HG03469 (cell line): ENCODE measurements around the gene TARBP1.
A peak's percentile ranks its signal among the peaks of the same experiment; 100 is the strongest.
"Not testable (repeated sequence)": the region's sequence is repeated elsewhere in the genome, so short reads cannot be mapped to it uniquely, and the experiment has no call there.

ENCODE experiments used
- ATAC-seq: cut with Tn5 transposase; IDR thresholded peaks from one replicate; pipeline ENCODE4 v1.9.1; 2021; ENCODE audit warnings: mild to moderate bottlenecking, moderate library complexity, moderate number of reproducible peaks; ENCODE audit not compliant: unreplicated experiment

TARBP1 gene

GRCh38 chr1:234397732-234398131 is 81.2 kb downstream of the TARBP1 start:
- no peak for ATAC-seq

GRCh38 chr1:234396871-234397270 is 82.1 kb downstream of the TARBP1 start:
- no peak for ATAC-seq

- no peak for ATAC-seq
Observed at GRCh38 chr1:234396092-234396491, 82.9 kb downstream of the TARBP1 start.

GRCh38 chr1:234395297-234395696 is 83.7 kb downstream of the TARBP1 start:
- no peak for ATAC-seq

- ATAC-seq: no peak
Observed at GRCh38 chr1:234393190-234393589, 85.8 kb downstream of the TARBP1 start.

GRCh38 chr1:234388094-234388493 is 90.9 kb downstream of the TARBP1 start:
- ATAC-seq: no peak

GRCh38 chr1:234386122-234386521 is 92.9 kb downstream of the TARBP1 start:
- no peak for ATAC-seq

GRCh38 chr1:234381699-234382555 is 97.1 kb downstream of the TARBP1 start:
- no peak for ATAC-seq

- ATAC-seq: not testable (repeated sequence)
Observed at GRCh38 chr1:234379591-234380109, 99.3 kb downstream of the TARBP1 start.

GRCh38 chr1:234375672-234376071 is 103.3 kb downstream of the TARBP1 start:
- ATAC-seq: no peak

GRCh38 chr1:234373959-234374254 is 105.1 kb downstream of the TARBP1 start:
- no peak for ATAC-seq

- peak; percentile 72 for ATAC-seq
Observed at GRCh38 chr1:234373064-234373958, 105.7 kb downstream of the TARBP1 start, which contains the start of gene COA6. Gene COA6, plus strand, starts transcription at chr1:234373456. Its CDS starts 11 bp downstream, at chr1:234373467.

GRCh38 chr1:234372011-234372757 is 106.8 kb downstream of the TARBP1 start:
- ATAC-seq: no peak

GRCh38 chr1:234371414-234371813 is 107.6 kb downstream of the TARBP1 start:
- no peak for ATAC-seq

- no peak for ATAC-seq
Observed at GRCh38 chr1:234369784-234370183, 109.2 kb downstream of the TARBP1 start.

GRCh38 chr1:234369033-234369430 is 109.9 kb downstream of the TARBP1 start:
- no peak for ATAC-seq

- ATAC-seq: no peak
Observed at GRCh38 chr1:234368320-234369032, 110.5 kb downstream of the TARBP1 start.

- no peak for ATAC-seq
Observed at GRCh38 chr1:234362558-234362957, 116.4 kb downstream of the TARBP1 start.

GRCh38 chr1:234361102-234361603 is 117.8 kb downstream of the TARBP1 start:
- no peak for ATAC-seq

GRCh38 chr1:234357831-234358230 is 121.1 kb downstream of the TARBP1 start:
- no peak for ATAC-seq
